Measurements from ENCODE around the gene RNF115.

DNA sequence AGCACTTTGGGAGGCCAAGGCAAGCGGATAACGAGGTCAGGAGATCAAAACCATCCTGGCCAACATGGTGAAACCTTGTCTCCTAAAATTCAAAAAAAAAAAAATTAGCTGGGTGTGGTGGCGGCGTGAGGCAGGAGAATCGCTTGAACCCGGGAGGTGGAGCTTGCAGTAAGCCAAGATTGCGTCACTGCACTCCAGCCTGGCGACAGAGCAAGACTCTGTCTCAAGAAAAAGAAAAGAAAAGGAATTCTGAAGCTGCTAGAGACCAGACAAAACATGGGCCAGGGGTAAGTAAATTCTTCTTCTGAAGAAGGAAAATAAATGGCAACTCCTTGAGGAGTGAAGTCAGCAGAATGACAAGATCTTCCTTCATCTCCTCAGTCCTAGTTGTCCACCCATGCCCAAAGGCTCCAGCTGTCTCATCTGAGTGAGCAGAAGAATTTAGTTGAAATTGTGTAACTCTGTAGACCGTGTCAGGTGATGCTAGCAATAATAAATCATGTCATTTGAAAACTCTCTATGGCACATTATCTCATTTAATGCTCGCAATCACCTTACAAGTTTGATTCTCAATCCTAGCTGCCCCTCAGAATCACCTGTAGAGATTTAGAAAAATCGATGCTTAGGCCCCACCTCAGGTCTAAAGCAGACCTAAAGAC is 131.0 kb downstream of the RNF115 start:
- TF ChIP-seq, protein P1, sequence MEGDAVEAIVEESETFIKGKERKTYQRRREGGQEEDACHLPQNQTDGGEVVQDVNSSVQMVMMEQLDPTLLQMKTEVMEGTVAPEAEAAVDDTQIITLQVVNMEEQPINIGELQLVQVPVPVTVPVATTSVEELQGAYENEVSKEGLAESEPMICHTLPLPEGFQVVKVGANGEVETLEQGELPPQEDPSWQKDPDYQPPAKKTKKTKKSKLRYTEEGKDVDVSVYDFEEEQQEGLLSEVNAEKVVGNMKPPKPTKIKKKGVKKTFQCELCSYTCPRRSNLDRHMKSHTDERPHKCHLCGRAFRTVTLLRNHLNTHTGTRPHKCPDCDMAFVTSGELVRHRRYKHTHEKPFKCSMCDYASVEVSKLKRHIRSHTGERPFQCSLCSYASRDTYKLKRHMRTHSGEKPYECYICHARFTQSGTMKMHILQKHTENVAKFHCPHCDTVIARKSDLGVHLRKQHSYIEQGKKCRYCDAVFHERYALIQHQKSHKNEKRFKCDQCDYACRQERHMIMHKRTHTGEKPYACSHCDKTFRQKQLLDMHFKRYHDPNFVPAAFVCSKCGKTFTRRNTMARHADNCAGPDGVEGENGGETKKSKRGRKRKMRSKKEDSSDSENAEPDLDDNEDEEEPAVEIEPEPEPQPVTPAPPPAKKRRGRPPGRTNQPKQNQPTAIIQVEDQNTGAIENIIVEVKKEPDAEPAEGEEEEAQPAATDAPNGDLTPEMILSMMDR (IDR thresholded peaks at IDR 0.05) = no peak
- no peak for TF ChIP-seq EZH2 (IDR thresholded peaks at IDR 0.05; ENCODE audit: borderline replicate concordance, insufficient read depth, low read depth, low read length, poor library complexity, severe bottlenecking)
